ENCODE results near the gene TMEM273. TPM values are rescaled to one million over a fixed set of nuclear protein-coding genes. Genes with fewer than 3 reads are reported as not detected.

The TMEM273 gene
- total and polyA plus RNA-seq, 10 of the 15 experiments (the other 5 are each of a cell fraction or from before 2014, with no cell fraction given), result 10.3 to 46.3 (median 26.4) TPM

- ATAC-seq (no peak), FAIRE-seq (no peak)
- SMC1A ChIA-PET (ENCODE audit: uncharacterized antibody, unreplicated experiment), result interaction anchor here (1.3 kb wide), 2 partner anchors 19 to 80 kb away, joined by 5 to 6 read pairs; no protein-coding TSS in a partner anchor
These were observed 27.4 kb downstream of the TMEM273 start for GRCh38 chr10:49160814-49161213.

More at GRCh38 chr10:49160814-49161213, 27.4 kb downstream of the TMEM273 start:
- TF ChIP-seq POLR2AphosphoS2 (IDR thresholded peaks at IDR 0.05; ENCODE audit: low read depth, low read length) (no peak), NRF1 (conservative IDR thresholded peaks at IDR 0.05; ENCODE audit: low read depth, low read length) (no peak), SIX5 (IDR thresholded peaks at IDR 0.05; ENCODE audit: low read depth, low read length, severe bottlenecking) (no peak), ZNF24 (IDR thresholded peaks at IDR 0.05) (no peak), RAD51 (IDR thresholded peaks at IDR 0.05) (no peak), NFYA (IDR thresholded peaks at IDR 0.05; ENCODE audit: borderline replicate concordance, low read depth, low read length) (no peak), CEBPZ (IDR thresholded peaks at IDR 0.05; ENCODE audit: low read depth, low read length) (no peak), CUX1 (IDR thresholded peaks at IDR 0.05; ENCODE audit: insufficient replicate concordance, low read depth, low read length) (no peak), NFIC (IDR thresholded peaks at IDR 0.05; ENCODE audit: low read depth, low read length) (no peak), SPI1 (IDR thresholded peaks at IDR 0.05; ENCODE audit: borderline replicate concordance, insufficient read depth, low read depth, low read length) (no peak), CBX3 (IDR thresholded peaks at IDR 0.05; ENCODE audit: borderline replicate concordance, low read depth) (no peak)
- ChIA-PET CTCF (no interaction called here), RAD21 (ENCODE audit: unreplicated experiment) (no interaction called here), POLR2A (no interaction called here)
- no peak overlapping the region for H2AFZ ChIP-seq (ENCODE audit: control insufficient read depth, low read depth, low read length)
- H3K79me2 ChIP-seq (ENCODE audit: control insufficient read depth, insufficient read depth, low read length), result no peaks in the 10 kb centered on the region
- H3K4me2 ChIP-seq (ENCODE audit: control insufficient read depth, insufficient read depth), result no peak overlapping the region
- DNase-seq (ENCODE audit: low read depth, low spot score), result no peak
- no peak overlapping the region for H3K9ac ChIP-seq (ENCODE audit: control insufficient read depth, insufficient read depth, low read length)
- H3K4me1 ChIP-seq (ENCODE audit: control insufficient read depth, insufficient read depth, low read length), result no peaks in the 10 kb centered on the region
- H3K27ac ChIP-seq (ENCODE audit: control insufficient read depth, insufficient read depth), result no peak overlapping the region
- H3K9me3 ChIP-seq (replicated peaks; ENCODE audit: control insufficient read depth, insufficient read depth, low read length), result no peaks in the 10 kb centered on the region
- WGBS (ENCODE audit: insufficient coverage, insufficient replicate concordance, low lambda C conversion rate, missing lambda C conversion rate), result 71% methylated on average over 5 of the region's 5 CpGs
- intact Hi-C loops (cut with micrococcal nuclease; ENCODE audit: unreplicated experiment) (no loop called here), in situ Hi-C loops (cut with MboI) (no loop called here)
- no TSS peak for BruUV-seq (replicated peaks)
- peaks cover 0 to 1% of the 10 kb centered on the region in 2 experiments; a peak in 1 of 4 replicates for H3K36me3 ChIP-seq (ENCODE audit: control insufficient read depth in 2 of 2, insufficient read depth in 2 of 2, low read length in 1 of 2)
- H4K20me1 ChIP-seq (ENCODE audit: control insufficient read depth, insufficient read depth), result no peaks in the 10 kb centered on the region; the same call in 1 of the 2 replicates
- no peak overlapping the region for H3K4me3 ChIP-seq
- H3K27me3 ChIP-seq (replicated peaks in 1 of 2; ENCODE audit: control insufficient read depth in 2 of 2, insufficient read depth in 2 of 2, low read length in 1 of 2), result no peaks in the 10 kb centered on the region

All from GM12878 (cell line).